HAP-1 (cell line): ENCODE measurements around the gene MED16.

Experiments used
- DNase-seq, 2 experiments: peaks; one replicate each; pipeline ENCODE4 v3.0.0-alpha.2; 2016 to 2020; ENCODE audit warnings: low spot score in 2 of 2
- H3K27me3 ChIP-seq: fragments of 250-450 bp; sonication (Bioruptor Pico); 2 replicates; pipeline ENCODE4 v1.5.1; 2020; ENCODE audit warnings: low read depth, mild to moderate bottlenecking, moderate library complexity
- H3K36me3 ChIP-seq: fragments of 250-450 bp; sonication (Bioruptor Pico); replicated peaks from 2 replicates; pipeline ENCODE4 v1.5.1; 2020; ENCODE audit warnings: mild to moderate bottlenecking
- H3K4me1 ChIP-seq: fragments of 250-450 bp; sonication (Bioruptor Pico); 2 replicates; pipeline ENCODE4 v1.5.1; 2020; ENCODE audit warnings: mild to moderate bottlenecking
- H3K4me3 ChIP-seq: fragments of 250-450 bp; sonication (Bioruptor Pico); 2 replicates; pipeline ENCODE4 v1.5.1; 2020; ENCODE audit warnings: mild to moderate bottlenecking, moderate library complexity
- H3K9me3 ChIP-seq: fragments of 250-450 bp; sonication (Bioruptor Pico); 2 replicates; pipeline ENCODE4 v1.5.1; 2020; ENCODE audit warnings: mild to moderate bottlenecking, moderate library complexity
- in situ Hi-C: fragments of 300-500 bp; cut with MboI; formaldehyde crosslinking; loops from 3 replicates; pipeline ENCODE4 v1.14.3; 2020; ENCODE audit warnings: low sequenced_read_pairs, inconsistent platforms, mixed read lengths

MED16 gene

GRCh38 chr19:892894-893689 lies at the start of gene MED16, which contains the start of gene RNU6-9:
TSS of gene MED16 (minus strand) at chr19:893187. CDS start at chr19:891131, 2,056 bp downstream.
TSS of gene RNU6-9 (plus strand) at chr19:893484.
- Histone ChIP-seq H3K36me3 (peaks cover 31% of the 10 kb centered on the region), H3K4me3 (peak within 1 kb of the TSS; percentile 70), H3K4me1 (0 out of 2 replicates have a peak, but pooled peaks cover 2% of the 10 kb centered on the region), H3K9me3 (no peaks in the 10 kb centered on the region), H3K27me3 (no peaks in the 10 kb centered on the region)
- in situ Hi-C loops = no loop called here
- DNase-seq = peak; percentile 91 to 95

- Histone ChIP-seq H3K9me3 (no peaks in the 10 kb centered on the region), H3K4me1 (no peaks in the 10 kb centered on the region), H3K27me3 (no peaks in the 10 kb centered on the region), H3K36me3 (peaks cover 19% of the 10 kb centered on the region), H3K4me3 (no peak overlapping the region)
- DNase-seq = no peak
- in situ Hi-C loops = no loop called here
These were observed 49.2 kb upstream of the MED16 start for GRCh38 chr19:942133-942645.

GRCh38 chr19:941292-942132 lies 48.5 kb upstream of the MED16 start:
- no peaks in the 10 kb centered on the region for H3K9me3 ChIP-seq
- no peak for DNase-seq
- in situ Hi-C loops = no loop called here
- H3K4me3 ChIP-seq = no peak overlapping the region
- H3K36me3 ChIP-seq = peaks cover 24% of the 10 kb centered on the region
- H3K27me3 ChIP-seq = no peaks in the 10 kb centered on the region
- H3K4me1 ChIP-seq = no peaks in the 10 kb centered on the region

GRCh38 chr19:940591-941291 lies 47.8 kb upstream of the MED16 start:
- Histone ChIP-seq H3K4me1 (no peaks in the 10 kb centered on the region), H3K36me3 (peaks cover 29% of the 10 kb centered on the region), H3K4me3 (no peak overlapping the region), H3K9me3 (no peaks in the 10 kb centered on the region), H3K27me3 (no peaks in the 10 kb centered on the region)
- in situ Hi-C loops = no loop called here
- no peak for DNase-seq

- H3K27me3 ChIP-seq = no peaks in the 10 kb centered on the region
- in situ Hi-C loops = no loop called here
- no peaks in the 10 kb centered on the region for H3K9me3 ChIP-seq
- peaks cover 34% of the 10 kb centered on the region for H3K36me3 ChIP-seq
- no peak overlapping the region for H3K4me3 ChIP-seq
- no peaks in the 10 kb centered on the region for H3K4me1 ChIP-seq
- no peak for DNase-seq
These were observed 46.9 kb upstream of the MED16 start for GRCh38 chr19:939922-940321.

- no peaks in the 10 kb centered on the region for H3K4me1 ChIP-seq
- DNase-seq = no peak
- H3K4me3 ChIP-seq = no peak overlapping the region
- peaks cover 37% of the 10 kb centered on the region for H3K36me3 ChIP-seq
- in situ Hi-C loops = no loop called here
- H3K27me3 ChIP-seq = no peaks in the 10 kb centered on the region
- no peaks in the 10 kb centered on the region for H3K9me3 ChIP-seq
These were observed 46.5 kb upstream of the MED16 start for GRCh38 chr19:939439-939838.

GRCh38 chr19:938233-938923 lies 45.4 kb upstream of the MED16 start:
- Histone ChIP-seq H3K9me3 (no peaks in the 10 kb centered on the region), H3K4me1 (no peaks in the 10 kb centered on the region), H3K36me3 (peaks cover 39% of the 10 kb centered on the region), H3K27me3 (no peaks in the 10 kb centered on the region), H3K4me3 (no peak overlapping the region)
- in situ Hi-C loops = no loop called here
- DNase-seq = no peak

- Histone ChIP-seq H3K9me3 (no peaks in the 10 kb centered on the region), H3K4me3 (no peak overlapping the region), H3K36me3 (peaks cover 35% of the 10 kb centered on the region), H3K27me3 (no peaks in the 10 kb centered on the region), H3K4me1 (no peaks in the 10 kb centered on the region)
- in situ Hi-C loops = no loop called here
- DNase-seq = no peak
These were observed 44.3 kb upstream of the MED16 start for GRCh38 chr19:937259-937694.

GRCh38 chr19:936175-936546 lies 43.2 kb upstream of the MED16 start:
- Histone ChIP-seq H3K36me3 (peaks cover 39% of the 10 kb centered on the region), H3K4me3 (no peak overlapping the region), H3K4me1 (no peaks in the 10 kb centered on the region), H3K9me3 (no peaks in the 10 kb centered on the region), H3K27me3 (no peaks in the 10 kb centered on the region)
- in situ Hi-C loops = no loop called here
- no peak for DNase-seq

GRCh38 chr19:934865-935479 lies 42.0 kb upstream of the MED16 start:
- DNase-seq = no peak
- no peaks in the 10 kb centered on the region for H3K4me1 ChIP-seq
- H3K4me3 ChIP-seq = no peak overlapping the region
- peaks cover 40% of the 10 kb centered on the region for H3K36me3 ChIP-seq
- in situ Hi-C loops = no loop called here
- H3K27me3 ChIP-seq = no peaks in the 10 kb centered on the region
- H3K9me3 ChIP-seq = no peaks in the 10 kb centered on the region

GRCh38 chr19:934197-934840 lies 41.3 kb upstream of the MED16 start:
- H3K36me3 ChIP-seq = peaks cover 43% of the 10 kb centered on the region
- no peaks in the 10 kb centered on the region for H3K27me3 ChIP-seq

GRCh38 chr19:933553-933882 lies 40.5 kb upstream of the MED16 start:
- Histone ChIP-seq H3K36me3 (peaks cover 46% of the 10 kb centered on the region), H3K4me3 (no peak overlapping the region), H3K9me3 (no peaks in the 10 kb centered on the region), H3K4me1 (no peaks in the 10 kb centered on the region), H3K27me3 (no peaks in the 10 kb centered on the region)
- in situ Hi-C loops = no loop called here
- no peak for DNase-seq

More at GRCh38 chr19:934197-934840, 41.3 kb upstream of the MED16 start:
- in situ Hi-C loops = no loop called here
- Histone ChIP-seq H3K4me3 (no peak overlapping the region), H3K4me1 (no peaks in the 10 kb centered on the region), H3K9me3 (no peaks in the 10 kb centered on the region)
- no peak for DNase-seq
